SKM-1 (cell line): ENCODE data around the gene BMPER.

Experiments used
- DNase-seq: peaks from one replicate; lab custom pipeline; 2025; ENCODE audit not compliant: unreplicated experiment; lab: John Stamatoyannopoulos, UW

Gene BMPER

GRCh38 chr7:33921216-33921938 lies 16.0 kb downstream of the BMPER start:
- no peak for DNase-seq

GRCh38 chr7:33922820-33923219 lies 17.5 kb downstream of the BMPER start:
- DNase-seq, result no peak

DNA sequence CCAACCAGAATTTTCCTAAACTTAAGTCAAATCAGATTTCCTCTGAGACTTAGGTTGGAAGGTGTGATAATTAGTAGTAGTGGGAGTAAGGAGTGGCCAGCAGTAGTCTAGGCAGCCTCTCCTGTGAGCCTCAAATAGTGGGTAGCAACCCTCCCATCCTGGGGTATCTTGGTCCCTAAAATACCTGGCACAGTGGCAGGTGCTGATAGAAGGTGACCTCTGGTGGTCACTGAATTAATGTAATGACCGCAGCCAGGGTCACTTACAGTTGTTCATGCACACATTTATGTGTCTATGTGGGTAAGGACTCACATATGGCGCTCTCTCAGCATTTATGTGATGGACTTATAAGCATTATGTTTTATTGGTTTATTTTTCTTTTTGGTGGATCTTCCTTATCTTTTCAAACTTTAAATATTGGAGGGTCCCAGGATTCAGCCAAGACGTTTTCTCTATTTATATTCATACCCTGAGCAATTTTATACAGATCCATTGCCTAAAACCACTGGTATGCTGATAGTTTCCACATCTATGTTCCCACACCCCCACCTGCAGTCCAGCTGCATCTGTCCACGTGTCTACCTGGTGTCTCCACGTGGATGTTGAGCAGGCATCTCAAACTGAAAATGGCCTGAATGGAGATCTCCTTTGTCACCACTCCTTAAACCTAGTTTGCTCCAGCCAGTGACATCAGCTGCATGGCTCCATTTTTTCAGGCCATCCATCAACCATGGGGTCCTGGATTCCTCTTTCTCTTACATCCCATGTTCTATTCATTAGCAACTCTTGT lies 18.3 kb downstream of the BMPER start:
- DNase-seq, result no peak

DNA sequence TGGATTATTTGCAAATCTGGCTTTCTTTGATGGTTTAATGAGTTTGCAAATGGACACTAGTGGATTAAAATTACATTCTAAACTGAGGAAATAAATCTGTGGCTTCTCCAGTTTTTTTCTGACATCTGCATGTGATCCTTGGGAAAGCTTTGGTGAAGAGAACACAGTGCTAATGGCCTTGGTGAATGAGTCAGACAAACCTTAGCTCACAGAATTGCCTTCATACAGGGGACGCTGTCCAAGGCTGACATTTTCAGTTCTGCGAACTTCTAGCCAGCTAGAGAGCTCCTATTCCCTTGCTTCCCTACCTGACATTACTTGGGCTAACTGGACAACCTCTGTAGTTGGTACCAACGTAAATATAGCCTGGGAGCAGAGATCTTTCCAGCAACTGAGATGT lies 21.2 kb downstream of the BMPER start:
- no peak for DNase-seq

DNA sequence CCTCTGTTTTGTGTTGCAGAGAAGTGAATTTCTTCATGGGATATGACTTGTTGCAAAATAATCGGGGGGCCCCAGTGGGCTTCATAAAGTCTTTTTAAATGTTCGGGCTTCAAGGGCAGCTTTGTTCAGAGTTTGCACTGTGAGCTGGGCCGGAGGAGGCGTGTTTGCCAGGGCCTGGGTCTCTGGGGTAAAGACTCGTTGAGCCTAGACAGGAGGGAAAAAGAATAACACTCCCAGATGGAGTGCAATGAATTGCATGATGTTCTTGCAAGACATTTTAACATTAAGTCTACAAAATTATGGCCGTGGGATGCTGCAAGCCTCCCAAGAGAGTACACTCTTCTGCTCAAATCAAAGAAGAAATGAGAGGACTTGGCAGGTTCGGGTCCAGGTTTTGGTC lies 23.6 kb downstream of the BMPER start:
- no peak for DNase-seq

DNA sequence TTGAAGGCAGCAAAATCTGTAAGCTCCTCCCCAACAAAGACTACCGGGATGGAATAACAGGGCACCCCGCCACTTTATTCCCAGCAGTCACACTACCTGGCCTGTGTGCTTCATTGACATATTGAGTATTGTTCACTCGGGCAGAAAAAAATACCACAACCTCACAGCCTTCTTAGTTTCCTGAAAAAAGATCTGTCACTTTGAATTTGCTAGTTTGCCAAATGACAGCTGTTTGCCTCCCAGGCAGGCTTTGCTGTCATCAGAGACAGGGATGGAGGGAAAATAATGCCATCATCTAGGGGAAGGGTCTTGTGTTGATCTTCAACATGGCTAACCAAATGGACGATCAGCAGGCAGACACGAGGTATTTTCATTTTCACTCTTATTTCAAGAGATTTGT lies 26.9 kb downstream of the BMPER start:
- DNase-seq, result no peak

DNA sequence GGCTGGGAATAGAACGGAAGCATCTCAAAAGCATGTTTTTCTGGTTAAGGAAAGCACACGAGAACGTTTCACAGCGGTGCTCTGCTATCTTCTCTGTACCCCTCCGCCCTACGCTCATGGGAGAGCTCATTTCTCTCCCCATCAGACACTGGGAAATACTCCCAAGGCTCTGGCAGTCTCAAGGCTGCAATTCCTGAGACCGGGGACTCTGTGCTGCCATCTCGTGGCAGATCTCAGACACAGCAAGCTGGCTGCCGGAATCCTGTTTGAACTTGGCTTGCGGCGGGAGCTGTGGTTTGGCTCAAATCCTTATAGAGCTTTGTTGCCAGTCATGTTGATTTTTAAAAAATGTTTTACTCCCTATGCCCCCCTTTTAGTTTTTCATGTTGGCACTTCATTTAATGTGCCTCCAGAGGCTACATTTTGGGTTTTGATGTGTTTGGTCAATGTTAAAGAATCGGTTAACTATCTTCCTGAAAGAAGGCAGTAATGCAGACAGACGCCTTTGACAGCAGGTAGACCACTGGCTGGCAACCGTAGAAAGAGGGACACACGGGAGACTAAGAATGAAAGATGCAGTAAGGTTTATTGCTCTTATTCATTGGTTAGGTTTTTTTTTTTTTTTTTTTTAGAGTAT lies 27.6 kb downstream of the BMPER start:
- peak; percentile 24 for DNase-seq

GRCh38 chr7:33933611-33934281 lies 28.4 kb downstream of the BMPER start:
- DNase-seq, result no peak

DNA sequence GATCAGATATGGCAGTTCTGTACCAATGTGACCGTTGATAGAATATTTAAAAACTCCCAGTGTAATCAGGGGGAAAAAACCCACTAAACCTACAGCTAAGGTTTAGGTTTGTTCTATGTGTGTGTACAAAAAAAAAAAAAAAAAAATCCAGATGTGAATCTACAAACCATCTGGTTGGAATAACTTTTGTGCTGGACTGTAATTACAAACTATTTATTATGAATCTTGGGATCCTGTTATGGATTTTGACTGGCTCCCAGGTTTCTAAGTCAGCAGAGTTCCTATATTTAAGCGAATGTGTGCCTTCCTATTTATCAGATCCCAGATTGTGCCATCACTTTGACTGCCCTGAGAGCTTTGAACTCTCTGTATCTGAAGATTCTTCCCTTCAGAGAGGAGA lies 29.1 kb downstream of the BMPER start:
- DNase-seq, result no peak

DNA sequence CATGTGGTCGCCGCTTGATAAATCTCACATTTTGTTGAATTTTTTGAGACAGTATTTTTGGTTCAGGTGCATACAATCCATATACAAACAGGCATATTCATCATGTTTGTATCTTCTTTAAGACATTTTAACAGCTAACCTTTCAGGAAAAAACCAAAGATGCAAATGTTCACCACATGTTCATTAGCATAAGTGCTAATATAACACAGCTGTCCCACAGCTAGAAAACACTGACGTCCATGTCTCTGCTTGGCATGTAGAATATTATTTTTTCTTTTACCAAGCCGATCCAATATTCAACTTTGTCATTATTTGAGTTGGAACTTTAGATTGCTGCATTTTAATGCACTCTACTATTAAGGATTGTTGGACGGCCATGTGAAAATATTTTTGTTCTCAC lies 31.2 kb downstream of the BMPER start:
- DNase-seq, result no peak

DNA sequence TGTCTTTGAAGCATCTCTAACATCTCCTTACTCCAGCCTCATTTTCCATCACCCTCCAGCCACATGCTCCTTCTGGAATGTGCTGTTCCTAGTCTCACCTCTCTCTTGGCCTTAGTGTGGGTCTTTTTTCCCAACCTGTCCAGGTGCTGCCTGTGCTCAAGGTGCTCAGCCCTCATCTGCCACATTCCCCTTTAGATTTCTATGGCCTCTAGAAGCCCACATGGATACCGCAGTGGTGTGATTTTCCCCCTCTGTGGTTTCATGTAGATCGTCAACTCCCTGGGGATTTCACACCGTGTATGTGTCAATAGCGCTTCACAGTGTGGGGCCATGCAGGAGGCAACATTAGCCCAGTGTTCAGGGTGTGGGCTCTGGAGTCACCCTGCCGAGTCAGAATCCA lies 32.5 kb downstream of the BMPER start:
- no peak for DNase-seq

DNA sequence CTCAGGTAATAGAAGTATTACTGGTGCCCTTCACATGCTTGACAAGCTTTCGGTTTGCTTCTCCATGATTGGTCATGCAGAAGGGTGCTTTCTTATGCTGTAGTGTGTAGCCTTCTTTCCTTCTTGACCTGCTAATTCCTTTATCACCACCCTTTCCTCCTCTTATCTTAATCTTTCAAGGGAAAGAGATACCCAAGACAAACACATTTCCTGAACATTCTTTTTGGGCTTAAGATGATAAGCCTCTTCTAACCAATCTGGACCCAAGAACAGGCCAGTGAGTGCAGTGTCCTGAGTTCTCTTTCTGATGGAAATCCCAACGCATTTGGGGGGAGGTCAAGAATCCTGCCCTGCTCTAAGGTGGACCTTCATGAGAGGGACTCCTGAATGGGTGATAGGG lies 33.8 kb downstream of the BMPER start:
- DNase-seq, result no peak

GRCh38 chr7:33940503-33940902 lies 35.2 kb downstream of the BMPER start:
- no peak for DNase-seq

DNA sequence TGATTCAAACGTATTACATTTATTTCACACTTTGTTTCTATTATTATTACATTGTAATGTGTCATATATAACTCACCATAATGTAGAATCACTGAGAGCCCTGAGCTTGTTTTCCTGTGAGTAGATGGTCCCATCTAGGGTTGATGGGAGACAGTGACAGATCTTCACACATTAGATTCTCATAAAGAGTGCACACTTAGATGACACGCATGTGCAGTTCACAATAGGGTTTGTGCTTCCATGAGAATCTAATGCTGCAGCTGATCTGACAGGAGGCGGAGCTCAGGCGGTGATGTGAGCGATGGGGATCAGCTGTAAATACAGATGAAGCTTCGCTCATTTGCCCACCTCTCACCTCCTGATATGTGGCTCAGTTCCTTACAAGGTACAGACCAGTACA lies 36.1 kb downstream of the BMPER start:
- DNase-seq, result no peak

GRCh38 chr7:33946094-33946699 lies 40.9 kb downstream of the BMPER start:
- DNase-seq, result no peak

- no peak for DNase-seq
Measured at GRCh38 chr7:33950047-33950714, 44.8 kb downstream of the BMPER start.

- DNase-seq, result no peak
Measured at GRCh38 chr7:33952824-33953223, 47.5 kb downstream of the BMPER start.

GRCh38 chr7:33958104-33958503 lies 52.8 kb downstream of the BMPER start:
- DNase-seq, result no peak

DNA sequence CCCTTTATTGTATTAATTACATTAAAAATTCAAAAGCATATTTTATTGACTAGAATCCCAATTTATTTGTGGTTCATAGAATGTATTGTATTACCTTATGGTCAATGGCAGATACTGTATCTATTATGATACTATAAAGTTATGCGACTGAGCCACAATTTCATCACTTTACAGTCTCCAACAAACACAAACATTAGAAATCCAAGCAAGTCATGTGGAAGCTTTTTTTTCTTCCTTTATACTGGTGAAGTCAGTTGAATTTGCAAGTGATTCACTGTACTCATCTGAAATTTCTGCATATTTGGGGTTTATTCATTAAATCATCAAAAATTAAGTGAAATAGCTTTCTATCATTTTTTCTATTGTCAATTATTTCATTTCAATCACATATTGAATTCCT lies 54.3 kb downstream of the BMPER start:
- DNase-seq, result no peak

DNA sequence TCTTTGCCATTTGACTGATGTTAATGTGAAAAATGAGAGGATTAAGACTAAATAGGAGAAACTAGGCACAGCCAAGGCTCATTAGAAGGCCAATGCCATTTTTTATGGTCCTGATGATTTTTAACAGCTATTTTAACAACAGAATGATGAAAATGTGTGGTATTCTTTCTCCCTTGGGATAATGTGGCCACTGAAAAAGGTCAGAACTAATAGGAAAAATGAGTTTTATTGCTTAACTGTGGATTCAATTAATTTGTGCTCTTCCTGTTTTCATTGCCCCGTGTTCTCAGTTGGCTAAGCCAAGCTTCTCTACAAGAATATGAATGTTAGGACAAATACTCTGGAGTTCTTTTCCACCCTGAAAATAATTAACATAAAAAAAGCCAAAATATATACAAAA lies 56.6 kb downstream of the BMPER start:
- no peak for DNase-seq
